ENCODE data around the gene GSG1.

Gene GSG1

DNA sequence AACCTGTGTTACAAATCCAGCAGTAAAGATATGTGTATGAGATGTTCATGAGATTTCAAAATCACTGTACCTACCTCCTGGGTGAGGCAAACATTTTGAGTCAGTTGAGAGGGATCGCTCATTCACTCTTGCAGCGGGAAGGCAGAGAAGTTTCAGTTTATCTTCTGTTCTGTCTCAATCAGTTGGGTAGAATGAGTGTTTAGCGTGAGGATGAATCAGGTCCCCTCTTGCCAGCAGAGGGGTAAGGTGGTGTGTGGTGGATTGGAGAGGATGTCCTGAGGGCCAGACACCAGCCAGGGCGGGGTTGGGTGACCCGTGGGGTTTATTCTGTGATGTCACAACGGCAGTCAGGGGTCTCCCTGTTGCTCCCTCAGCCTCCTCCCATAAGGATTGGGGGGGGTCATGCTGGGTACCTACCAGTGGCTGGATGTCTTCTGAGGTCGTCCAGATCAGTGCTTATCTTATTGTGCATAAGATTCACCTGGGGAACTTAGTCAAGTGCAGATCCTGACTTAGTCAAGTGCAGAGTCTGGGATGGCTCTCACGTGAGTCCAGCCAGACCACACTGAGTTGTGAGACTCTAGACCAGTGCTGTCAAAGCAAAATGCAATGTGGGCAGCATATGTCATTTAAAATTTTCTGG lies at the start of gene GSG1:
TSS of gene GSG1 (minus strand) at position 277 of the 643 bp plus-strand sequence. CDS start at position 122, 155 bp downstream.
- ChIA-PET POLR2A (interaction anchor here (1.3 to 2.0 kb wide), 2 partner anchors 12 to 59 kb away, joined by 3 to 7 read pairs; no protein-coding TSS in a partner anchor), CTCF (interaction anchor here (0.8 to 1.3 kb wide), 4 partner anchors 14 to 108 kb away, joined by 3 to 6 read pairs (median 4); no protein-coding TSS in a partner anchor)
- TF ChIP-seq FOXM1 (IDR thresholded peaks at IDR 0.05; ENCODE audit: borderline replicate concordance) (no peak), LEF1 (IDR thresholded peaks at IDR 0.05; ENCODE audit: borderline replicate concordance) (no peak), BHLHE40 (IDR thresholded peaks at IDR 0.05; ENCODE audit: borderline replicate concordance) (no peak), ARNT (IDR thresholded peaks at IDR 0.05) (no peak), L3MBTL2 (conservative IDR thresholded peaks at IDR 0.05) (no peak), TARDBP (IDR thresholded peaks at IDR 0.05) (no peak), ELF4 (IDR thresholded peaks at IDR 0.05) (no peak), CTBP1 (IDR thresholded peaks at IDR 0.05; ENCODE audit: borderline replicate concordance) (no peak), NFRKB (IDR thresholded peaks at IDR 0.05) (no peak), HDGF (IDR thresholded peaks at IDR 0.05; ENCODE audit: borderline replicate concordance) (no peak)
- DNase-seq (ENCODE audit: extremely low spot score): no peak

- no peak for DNase-seq (ENCODE audit: extremely low spot score)
- ChIA-PET POLR2A (no interaction called here), CTCF (no interaction called here)
- TF ChIP-seq ARNT (IDR thresholded peaks at IDR 0.05) (no peak), ELF4 (IDR thresholded peaks at IDR 0.05) (no peak)
These were observed 49.7 kb upstream of the GSG1 start for GRCh38 chr12:13153180-13153579.

GRCh38 chr12:13152756-13153155 lies 49.3 kb upstream of the GSG1 start:
- CTCF ChIA-PET: no interaction called here
- no peak for TF ChIP-seq SUZ12 (IDR thresholded peaks at IDR 0.05)
- no peak for TF ChIP-seq FOXK2 (IDR thresholded peaks at IDR 0.05)
- no peak for TF ChIP-seq ZNF384 (IDR thresholded peaks at IDR 0.05)
- POLR2A ChIA-PET: no interaction called here
- DNase-seq (ENCODE audit: extremely low spot score): no peak

DNA sequence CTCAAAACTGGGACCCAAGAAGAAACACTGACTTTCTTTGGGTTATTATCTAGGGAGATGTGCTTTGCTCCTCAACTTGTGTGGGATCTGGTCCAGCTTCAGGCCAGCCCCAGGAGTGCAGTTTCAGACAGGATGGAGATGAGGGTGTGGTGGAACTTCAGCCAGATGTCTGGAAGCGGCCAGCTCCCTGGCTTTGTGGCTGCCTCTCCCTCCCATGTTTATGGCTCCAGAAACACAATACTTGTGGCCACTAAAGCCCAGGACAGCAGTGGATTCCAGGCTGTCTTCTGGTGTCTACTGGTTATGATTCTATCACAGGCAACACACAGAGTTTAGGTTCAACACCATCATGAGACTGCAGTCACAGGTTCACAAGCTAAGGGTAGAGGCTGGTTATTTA lies 48.8 kb upstream of the GSG1 start:
- POLR2A ChIA-PET: no interaction called here
- TF ChIP-seq FOXM1 (IDR thresholded peaks at IDR 0.05; ENCODE audit: borderline replicate concordance) (no peak), FOXA1 (IDR thresholded peaks at IDR 0.05) (no peak), ELF4 (IDR thresholded peaks at IDR 0.05) (no peak), PKNOX1 (IDR thresholded peaks at IDR 0.05) (no peak), FOXK2 (IDR thresholded peaks at IDR 0.05) (no peak), SP1 (IDR thresholded peaks at IDR 0.05) (no peak), L3MBTL2 (conservative IDR thresholded peaks at IDR 0.05) (no peak), CTBP1 (IDR thresholded peaks at IDR 0.05; ENCODE audit: borderline replicate concordance) (no peak), HDGF (IDR thresholded peaks at IDR 0.05; ENCODE audit: borderline replicate concordance) (no peak), NFRKB (IDR thresholded peaks at IDR 0.05) (no peak), LEF1 (IDR thresholded peaks at IDR 0.05; ENCODE audit: borderline replicate concordance) (no peak), SUZ12 (IDR thresholded peaks at IDR 0.05) (no peak), TARDBP (IDR thresholded peaks at IDR 0.05) (no peak), ZNF384 (IDR thresholded peaks at IDR 0.05) (no peak), BHLHE40 (IDR thresholded peaks at IDR 0.05; ENCODE audit: borderline replicate concordance) (no peak), ARNT (IDR thresholded peaks at IDR 0.05) (no peak)
- CTCF ChIA-PET: no interaction called here
- DNase-seq (ENCODE audit: extremely low spot score): no peak

DNA sequence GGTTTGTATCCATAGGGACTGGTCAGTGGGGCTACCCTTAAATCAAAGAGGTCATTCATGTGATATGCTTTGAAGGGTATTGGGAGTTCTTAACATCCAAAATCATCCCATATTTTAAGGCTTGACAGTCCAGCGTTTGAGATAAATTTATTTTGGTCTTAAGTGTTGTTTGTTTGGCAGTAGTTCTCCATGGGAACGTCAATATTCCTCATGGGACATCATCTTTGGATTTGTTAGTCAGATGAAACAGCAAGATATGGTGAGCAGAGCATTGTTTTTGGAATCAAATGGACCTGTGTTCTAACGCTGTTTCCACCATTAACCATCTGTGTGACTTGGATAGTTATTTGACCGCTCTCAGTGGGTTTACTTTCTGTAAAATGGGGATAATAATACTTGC lies 45.9 kb upstream of the GSG1 start:
- no peak for DNase-seq (ENCODE audit: extremely low spot score)
- ChIA-PET CTCF (interaction anchor here (0.6 kb wide), 1 partner anchor 11 kb away, joined by 3 read pairs; no protein-coding TSS in a partner anchor), POLR2A (no interaction called here)
- TF ChIP-seq HDGF (IDR thresholded peaks at IDR 0.05; ENCODE audit: borderline replicate concordance) (no peak), LEF1 (IDR thresholded peaks at IDR 0.05; ENCODE audit: borderline replicate concordance) (no peak), TARDBP (IDR thresholded peaks at IDR 0.05) (no peak), ZNF384 (IDR thresholded peaks at IDR 0.05) (no peak), L3MBTL2 (conservative IDR thresholded peaks at IDR 0.05) (no peak), FOXK2 (IDR thresholded peaks at IDR 0.05) (no peak), BHLHE40 (IDR thresholded peaks at IDR 0.05; ENCODE audit: borderline replicate concordance) (no peak), CTBP1 (IDR thresholded peaks at IDR 0.05; ENCODE audit: borderline replicate concordance) (no peak), SUZ12 (IDR thresholded peaks at IDR 0.05) (no peak), SP1 (IDR thresholded peaks at IDR 0.05) (no peak), ARNT (IDR thresholded peaks at IDR 0.05) (no peak), NFRKB (IDR thresholded peaks at IDR 0.05) (no peak), FOXA1 (IDR thresholded peaks at IDR 0.05) (no peak), PKNOX1 (IDR thresholded peaks at IDR 0.05) (no peak), ELF4 (IDR thresholded peaks at IDR 0.05) (no peak), FOXM1 (IDR thresholded peaks at IDR 0.05; ENCODE audit: borderline replicate concordance) (no peak)

- DNase-seq (ENCODE audit: extremely low spot score): no peak
- no peak for TF ChIP-seq FOXA1 (IDR thresholded peaks at IDR 0.05)
- no peak for TF ChIP-seq NFRKB (IDR thresholded peaks at IDR 0.05)
- no peak for TF ChIP-seq ARNT (IDR thresholded peaks at IDR 0.05)
- TF ChIP-seq BHLHE40 (IDR thresholded peaks at IDR 0.05; ENCODE audit: borderline replicate concordance): no peak
- no peak for TF ChIP-seq HDGF (IDR thresholded peaks at IDR 0.05; ENCODE audit: borderline replicate concordance)
- TF ChIP-seq TARDBP (IDR thresholded peaks at IDR 0.05): no peak
- no peak for TF ChIP-seq SP1 (IDR thresholded peaks at IDR 0.05)
- TF ChIP-seq LEF1 (IDR thresholded peaks at IDR 0.05; ENCODE audit: borderline replicate concordance): no peak
- no peak for TF ChIP-seq ELF4 (IDR thresholded peaks at IDR 0.05)
- TF ChIP-seq FOXK2 (IDR thresholded peaks at IDR 0.05): no peak
- no peak for TF ChIP-seq L3MBTL2 (conservative IDR thresholded peaks at IDR 0.05)
- no peak for TF ChIP-seq CTBP1 (IDR thresholded peaks at IDR 0.05; ENCODE audit: borderline replicate concordance)
- TF ChIP-seq ZNF384 (IDR thresholded peaks at IDR 0.05): no peak
- no peak for TF ChIP-seq FOXM1 (IDR thresholded peaks at IDR 0.05; ENCODE audit: borderline replicate concordance)
- no peak for TF ChIP-seq SUZ12 (IDR thresholded peaks at IDR 0.05)
- no peak for TF ChIP-seq PKNOX1 (IDR thresholded peaks at IDR 0.05)
- ChIA-PET CTCF (interaction anchor here (1.1 kb wide), 1 partner anchor 22 kb away, joined by 3 read pairs; no protein-coding TSS in a partner anchor), POLR2A (no interaction called here)
These were observed 45.0 kb upstream of the GSG1 start for GRCh38 chr12:13148485-13148847.

All from HEK293T (cell line).